VCaP (cell line): ENCODE results near the gene LDLRAD4.

ENCODE experiments used
- H3K27ac ChIP-seq: fragments of 450-650 bp; 2 replicates; pipeline ENCODE4 v1.5.1; 2017
- CTCF ChIP-seq: fragments of 450-650 bp; conservative IDR thresholded peaks from 2 replicates; pipeline ENCODE4 v1.5.1; 2017; ENCODE audit warnings: mild to moderate bottlenecking, moderate library complexity

The LDLRAD4 gene

GRCh38 chr18:13269013-13269280, 50.4 kb downstream of the LDLRAD4 start:
- no peak for TF ChIP-seq CTCF
- H3K27ac ChIP-seq = no peak overlapping the region

GRCh38 chr18:13269521-13270011, 51.0 kb downstream of the LDLRAD4 start:
- H3K27ac ChIP-seq = no peak overlapping the region
- TF ChIP-seq CTCF = no peak

- no peak overlapping the region for H3K27ac ChIP-seq
- no peak for TF ChIP-seq CTCF
Observed at GRCh38 chr18:13270279-13270855, 51.8 kb downstream of the LDLRAD4 start.

GRCh38 chr18:13271302-13271911, 52.8 kb downstream of the LDLRAD4 start:
- no peak for TF ChIP-seq CTCF
- no peak overlapping the region for H3K27ac ChIP-seq

- TF ChIP-seq CTCF = no peak
- H3K27ac ChIP-seq = no peak overlapping the region
Observed at GRCh38 chr18:13272416-13272815, 53.9 kb downstream of the LDLRAD4 start.

GRCh38 chr18:13273800-13274199, 55.2 kb downstream of the LDLRAD4 start:
- TF ChIP-seq CTCF = no peak
- no peak overlapping the region for H3K27ac ChIP-seq

GRCh38 chr18:13275075-13275474, 56.5 kb downstream of the LDLRAD4 start:
- H3K27ac ChIP-seq = no peak overlapping the region
- TF ChIP-seq CTCF = no peak
